ENCODE results near the gene EHD2.

- TF ChIP-seq, protein P1, sequence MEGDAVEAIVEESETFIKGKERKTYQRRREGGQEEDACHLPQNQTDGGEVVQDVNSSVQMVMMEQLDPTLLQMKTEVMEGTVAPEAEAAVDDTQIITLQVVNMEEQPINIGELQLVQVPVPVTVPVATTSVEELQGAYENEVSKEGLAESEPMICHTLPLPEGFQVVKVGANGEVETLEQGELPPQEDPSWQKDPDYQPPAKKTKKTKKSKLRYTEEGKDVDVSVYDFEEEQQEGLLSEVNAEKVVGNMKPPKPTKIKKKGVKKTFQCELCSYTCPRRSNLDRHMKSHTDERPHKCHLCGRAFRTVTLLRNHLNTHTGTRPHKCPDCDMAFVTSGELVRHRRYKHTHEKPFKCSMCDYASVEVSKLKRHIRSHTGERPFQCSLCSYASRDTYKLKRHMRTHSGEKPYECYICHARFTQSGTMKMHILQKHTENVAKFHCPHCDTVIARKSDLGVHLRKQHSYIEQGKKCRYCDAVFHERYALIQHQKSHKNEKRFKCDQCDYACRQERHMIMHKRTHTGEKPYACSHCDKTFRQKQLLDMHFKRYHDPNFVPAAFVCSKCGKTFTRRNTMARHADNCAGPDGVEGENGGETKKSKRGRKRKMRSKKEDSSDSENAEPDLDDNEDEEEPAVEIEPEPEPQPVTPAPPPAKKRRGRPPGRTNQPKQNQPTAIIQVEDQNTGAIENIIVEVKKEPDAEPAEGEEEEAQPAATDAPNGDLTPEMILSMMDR (IDR thresholded peaks at IDR 0.05) = no peak
- TF ChIP-seq POLR2A (IDR thresholded peaks at IDR 0.05) = no peak
These were observed 21.9 kb downstream of the EHD2 start for GRCh38 chr19:47735131-47735530.
